Sciatic nerve (tissue), 2 donors: ENCODE data around the gene LMAN2. TPM values are rescaled to one million over a fixed set of nuclear protein-coding genes. Genes with fewer than 3 reads are reported as not detected.
"Not testable (repeated sequence)": the region's sequence is repeated elsewhere in the genome, so short reads cannot be mapped to it uniquely, and the experiment has no call there.

Experiments
- ATAC-seq: fragments of 200-7000 bp; cut with Tn5 transposase; one replicate; pipeline ENCODE4 v1.9.1; 2020; ENCODE audit warnings: mild to moderate bottlenecking, moderate library complexity
- DNase-seq: peaks from one replicate; pipeline ENCODE4 v3.0.0-alpha.2; 2020; ENCODE audit warnings: low spot score
- intact Hi-C: fragments of 100-400 bp; cut with DNase I; formaldehyde crosslinking; loops from one replicate; pipeline ENCODE4 v1.14.2; 2022
- total RNA-seq: library from RNA; stranded (reverse); fragmentation: NEBNext Ultra II Directional; extraction: Animal tissue kit (Norgen Biotek cat#: 25700); gene quantifications from one replicate; pipeline ENCODE4 v1.2.1, GENCODE V29; 2021
- donor health status: DM: no; HTN: no; CAD: no.
- donor health status: DM: no; HTN: no; CAD: no.

The LMAN2 gene
- total RNA-seq, 1 donor from 2014 or later, result 70.0 TPM

DNA sequence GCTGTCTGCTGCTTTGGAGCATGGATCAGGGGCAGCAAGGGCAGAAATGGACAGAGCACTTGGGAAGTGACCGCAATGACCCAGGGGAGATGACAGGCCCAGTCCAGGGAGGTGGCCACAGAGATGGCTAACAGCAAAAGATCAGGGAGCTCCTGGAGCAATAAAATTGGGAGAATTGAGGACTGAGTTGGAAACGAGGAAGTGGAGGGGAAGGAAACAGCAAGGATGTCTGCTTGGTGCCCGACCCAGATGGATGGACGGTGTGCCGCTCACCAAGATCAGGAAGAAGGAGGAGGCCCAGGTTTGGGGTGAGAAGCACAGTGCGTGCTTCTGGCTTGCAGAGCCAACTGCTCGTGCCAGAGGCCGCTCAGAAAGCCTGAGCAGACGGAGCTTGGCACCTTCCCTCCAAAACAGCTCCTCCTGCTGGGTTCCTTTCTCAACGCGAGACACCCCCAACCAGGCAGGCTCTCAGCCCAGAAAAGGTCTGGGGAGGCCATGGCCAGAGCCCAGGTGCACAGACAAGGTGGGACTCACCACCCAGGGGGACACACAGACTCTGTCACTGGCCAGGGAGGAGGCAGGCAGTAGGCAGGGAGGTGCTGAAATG lies 31.1 kb upstream of the LMAN2 start:
- DNase-seq, result no peak
- ATAC-seq, result no peak
- intact Hi-C loops, result no loop called here

DNA sequence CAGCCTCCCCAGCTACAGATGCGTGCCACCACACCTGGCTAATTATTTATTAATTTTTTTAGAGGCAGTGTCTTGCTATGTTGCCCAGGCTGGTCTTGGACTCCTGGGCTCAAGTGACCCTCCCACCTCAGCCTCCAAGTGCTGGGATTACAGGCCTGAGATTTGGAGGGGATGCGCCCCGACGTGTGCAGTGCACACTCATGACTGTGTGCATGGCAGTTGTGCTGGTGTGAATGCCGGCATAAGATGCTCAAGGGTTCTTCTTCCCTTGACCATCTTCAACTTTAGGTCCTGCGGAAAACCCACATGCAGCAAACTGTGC lies 29.3 kb upstream of the LMAN2 start:
- intact Hi-C loops, result no loop called here
- ATAC-seq (no peak), DNase-seq (no peak)

DNA sequence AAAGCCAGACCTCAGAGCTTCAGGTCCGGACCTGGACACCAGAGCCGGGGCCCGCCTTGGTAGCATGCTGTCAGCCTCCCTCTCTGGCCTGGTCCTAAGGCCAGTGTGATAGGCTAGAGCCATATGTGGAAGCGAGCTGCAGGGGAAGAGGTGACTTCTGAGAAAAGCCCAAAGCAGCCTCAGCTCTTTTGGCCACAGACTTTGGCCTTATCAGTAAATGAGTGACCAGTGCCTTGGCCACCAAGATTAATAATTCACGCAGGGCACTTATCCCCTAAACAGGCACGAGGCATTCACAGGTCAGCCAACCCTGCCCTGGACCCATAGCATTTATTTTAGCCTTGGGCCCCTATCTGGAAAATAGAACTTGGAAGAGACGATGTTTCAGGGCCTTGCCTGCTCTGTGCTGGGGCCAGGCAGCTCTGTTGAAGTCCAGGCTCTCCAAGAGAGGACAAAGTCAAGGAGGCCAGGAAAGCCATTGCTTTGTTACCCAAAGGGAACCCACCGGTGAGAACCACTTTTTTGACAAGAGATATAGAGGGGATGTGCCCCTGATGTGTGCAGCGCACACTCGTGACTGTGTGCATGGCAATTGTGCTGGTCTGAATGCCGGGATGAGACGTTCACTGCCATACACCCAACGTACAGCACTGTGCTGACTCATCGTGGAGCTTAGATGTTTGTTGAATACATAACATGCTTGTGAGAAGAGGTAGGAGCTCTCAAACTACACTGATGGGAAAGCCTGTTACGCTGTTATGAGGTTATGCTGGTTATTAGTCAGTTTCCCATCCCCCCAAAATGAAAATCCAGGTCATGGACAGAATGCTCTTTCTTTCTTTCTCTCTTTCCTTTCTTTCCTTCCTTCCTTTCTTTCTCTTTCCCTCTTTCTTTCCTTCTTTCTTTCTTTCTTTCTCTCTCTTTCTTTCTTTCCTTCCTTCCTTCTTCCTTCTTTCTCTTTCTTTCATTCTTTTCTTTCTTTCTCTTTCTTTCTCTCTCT lies 27.7 kb upstream of the LMAN2 start:
- intact Hi-C loops, result no loop called here
- no peak for DNase-seq
- no peak for ATAC-seq

DNA sequence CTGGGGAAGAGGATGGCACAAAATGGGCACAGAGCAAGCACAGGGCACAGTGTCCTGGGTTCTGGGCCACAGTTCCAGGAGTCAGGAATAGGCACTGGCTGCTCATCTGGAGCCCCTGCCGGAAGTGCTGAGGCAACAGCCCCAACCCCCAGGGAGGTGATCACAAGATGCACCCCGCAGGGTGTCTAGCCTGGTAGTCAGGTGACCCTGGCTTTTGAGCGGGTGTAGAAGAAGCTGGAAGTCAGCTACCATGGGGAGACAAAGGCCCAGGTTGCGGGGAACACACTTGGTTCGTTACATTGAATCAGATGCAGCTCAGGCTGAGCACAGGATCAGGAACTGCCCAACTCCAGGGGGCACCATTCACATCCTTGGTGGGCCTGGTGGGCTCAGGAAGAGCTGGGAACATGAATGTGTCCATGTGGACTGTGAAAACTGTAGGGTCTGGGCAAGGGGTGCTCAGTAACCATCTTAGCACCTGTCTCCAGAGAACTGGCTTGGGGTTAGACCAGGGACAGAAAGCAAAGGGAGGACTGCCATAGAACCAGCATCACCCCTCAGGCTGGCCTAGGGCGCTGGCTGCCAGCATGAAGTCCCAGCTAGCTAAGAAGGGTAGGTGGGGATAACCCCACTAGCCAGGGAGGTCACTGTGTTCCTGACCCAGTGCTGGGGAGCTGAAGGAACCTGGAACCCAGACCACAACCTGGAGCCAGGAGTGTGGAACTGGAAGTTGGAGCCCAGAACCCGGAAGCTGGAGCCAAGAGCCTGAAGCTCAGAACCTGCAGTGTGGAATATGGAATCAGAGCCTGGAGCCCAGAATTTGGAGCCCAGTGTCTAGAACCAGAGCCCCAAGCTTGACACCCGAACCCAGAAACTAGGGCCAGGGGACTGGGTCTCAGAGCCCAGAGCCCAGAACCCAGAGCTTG lies 26.6 kb upstream of the LMAN2 start:
- DNase-seq, result no peak
- no peak for ATAC-seq
- intact Hi-C loops, result no loop called here

DNA sequence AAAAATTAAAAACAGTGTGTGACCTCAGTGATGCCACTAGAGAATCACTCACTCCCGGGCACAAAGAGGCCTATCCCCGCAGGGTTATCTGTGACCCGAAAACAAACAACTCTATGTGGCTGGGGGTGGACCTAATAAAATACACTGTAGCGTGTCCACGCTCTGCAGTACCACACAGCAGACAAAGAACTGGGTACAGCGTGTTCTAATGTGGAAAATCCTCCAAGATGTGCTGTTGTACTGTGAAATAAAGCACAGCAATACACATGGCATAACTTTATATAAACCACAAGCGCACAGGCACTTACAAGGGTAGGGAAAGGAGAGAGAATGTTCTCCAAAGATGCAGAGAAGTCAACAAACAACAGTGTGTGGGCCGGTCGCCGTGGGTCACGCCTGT lies 24.6 kb upstream of the LMAN2 start:
- intact Hi-C loops, result no loop called here
- no peak for DNase-seq
- peak; percentile 33 for ATAC-seq

DNA sequence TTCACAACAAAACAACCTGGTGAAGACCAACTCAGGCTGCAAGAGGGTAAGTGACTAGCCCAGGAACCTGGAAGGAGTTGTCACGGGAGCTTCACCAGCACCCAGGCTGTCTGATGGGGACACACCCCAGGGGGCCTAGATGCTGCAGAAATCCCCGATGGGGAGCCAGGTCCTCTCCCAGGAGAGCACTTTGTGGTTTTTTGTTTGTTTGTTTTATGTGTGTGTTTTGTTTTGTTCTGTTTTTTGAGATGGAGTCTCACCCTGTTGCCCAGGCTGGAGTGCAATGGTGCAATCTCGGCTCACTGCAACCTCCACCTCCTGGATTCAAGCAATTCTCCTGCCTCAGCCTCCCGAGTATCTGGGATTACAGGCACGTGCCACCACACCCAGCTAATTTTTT lies 24.0 kb upstream of the LMAN2 start:
- ATAC-seq, intact Hi-C loops: not testable (repeated sequence)

DNA sequence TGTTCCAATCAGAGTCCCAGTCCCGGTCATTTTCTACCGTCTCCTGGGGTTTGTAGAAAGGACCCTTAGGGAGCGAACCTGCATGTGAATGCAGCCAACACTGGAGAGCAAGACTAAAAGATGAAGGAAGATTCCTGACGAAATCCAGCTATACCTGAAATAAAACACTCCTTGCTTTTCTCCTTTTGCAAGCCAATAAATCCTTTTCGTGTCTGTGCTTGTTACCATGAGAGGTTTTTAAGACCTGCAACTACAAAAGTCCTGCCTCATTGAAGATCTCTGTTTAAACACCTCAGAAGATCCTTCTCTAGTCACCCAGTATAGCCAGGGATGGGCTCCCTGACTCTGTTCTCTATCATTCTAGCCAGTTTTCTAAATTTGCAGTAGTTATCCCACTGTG lies 22.7 kb upstream of the LMAN2 start:
- DNase-seq, result no peak
- no peak for ATAC-seq

More for the DNA sequence above, 24.0 kb upstream of the LMAN2 start:
- not testable (repeated sequence) for DNase-seq

DNA sequence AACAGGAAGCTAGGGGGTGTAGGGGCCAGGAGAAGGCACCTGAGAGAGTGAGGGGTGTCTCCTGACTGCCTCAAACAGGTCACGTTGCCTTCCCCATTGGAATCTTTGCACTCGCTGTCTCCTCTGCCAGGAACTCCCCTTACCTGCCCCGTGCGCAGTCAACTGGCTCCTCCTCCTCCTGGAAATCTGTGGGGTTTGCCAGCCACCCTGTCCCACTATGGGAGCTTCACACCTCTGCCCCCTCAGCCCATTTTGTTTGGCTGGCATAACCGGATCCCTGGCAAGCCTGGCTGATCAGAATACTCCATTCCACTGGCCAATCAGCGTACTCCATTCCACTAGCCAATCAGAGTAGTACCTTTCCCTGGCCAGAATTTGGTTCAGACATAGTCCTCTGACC lies 22.3 kb upstream of the LMAN2 start:
- intact Hi-C loops, result no loop called here
- DNase-seq, result no peak

More for the DNA sequence above, 22.7 kb upstream of the LMAN2 start:
- intact Hi-C loops, result no loop called here

DNA sequence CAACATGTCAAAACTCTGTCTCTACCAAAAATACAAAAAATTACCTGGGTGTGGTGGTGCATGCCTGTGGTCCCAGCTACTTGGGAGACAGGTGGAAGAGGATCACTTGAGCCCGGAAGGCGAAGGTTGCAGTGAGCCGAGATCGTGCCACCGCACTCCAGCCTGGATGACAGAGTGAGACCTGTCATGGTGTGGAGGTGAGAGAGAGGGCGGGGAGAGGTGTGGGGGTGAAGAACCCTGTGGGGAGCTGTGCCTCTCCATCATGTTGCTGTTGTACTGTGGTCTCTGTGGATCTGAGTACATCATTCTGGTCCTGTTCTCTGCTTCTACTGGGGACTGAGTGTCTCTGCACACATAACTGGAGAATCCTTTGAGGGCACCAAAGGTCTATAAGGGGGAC lies 21.4 kb upstream of the LMAN2 start:
- ATAC-seq (no peak), DNase-seq (no peak)
- intact Hi-C loops, result no loop called here

More for the DNA sequence above, 22.3 kb upstream of the LMAN2 start:
- no peak for ATAC-seq

DNA sequence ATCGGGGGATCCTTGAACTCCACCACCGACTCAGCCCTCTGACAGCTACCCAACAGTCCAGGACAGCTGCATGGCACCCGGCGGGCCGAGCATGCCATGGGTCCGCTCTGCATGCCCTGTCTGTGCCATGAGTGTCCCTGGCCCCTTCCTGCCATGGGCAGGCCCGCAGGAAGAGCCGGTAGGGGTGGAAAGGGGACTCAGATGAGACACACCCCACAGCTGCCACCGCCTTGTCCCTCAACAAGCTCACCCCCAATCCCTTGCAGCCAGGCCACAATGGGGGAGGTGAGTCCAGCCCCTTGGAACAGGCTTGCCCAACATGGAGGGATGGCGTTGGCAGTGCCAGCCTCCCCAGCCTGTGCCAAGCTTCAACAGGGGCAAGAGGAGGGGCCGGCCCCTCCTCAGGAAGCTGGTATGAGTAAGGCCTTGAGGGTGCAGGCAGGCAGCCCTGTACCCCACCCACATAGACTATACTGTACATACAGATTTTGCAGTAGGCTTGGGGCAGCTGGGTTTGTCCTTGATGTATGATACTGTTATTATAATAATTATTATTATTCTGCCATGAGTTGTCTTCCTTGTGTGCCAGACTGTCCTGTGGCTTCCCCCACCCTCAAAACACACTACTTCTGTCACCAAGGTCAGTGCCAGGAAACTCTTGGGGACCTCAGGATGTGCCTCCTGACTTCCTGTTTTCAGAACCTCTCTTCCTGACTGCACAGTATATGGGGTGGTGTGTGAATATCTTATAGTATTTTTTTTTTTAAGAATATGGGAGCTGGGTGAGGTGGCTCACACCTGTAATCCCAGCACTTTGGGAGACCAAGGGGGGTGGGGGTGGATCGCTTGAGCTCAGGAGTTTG lies 20.8 kb upstream of the LMAN2 start:
- DNase-seq (no peak), ATAC-seq (no peak)
- intact Hi-C loops, result no loop called here

DNA sequence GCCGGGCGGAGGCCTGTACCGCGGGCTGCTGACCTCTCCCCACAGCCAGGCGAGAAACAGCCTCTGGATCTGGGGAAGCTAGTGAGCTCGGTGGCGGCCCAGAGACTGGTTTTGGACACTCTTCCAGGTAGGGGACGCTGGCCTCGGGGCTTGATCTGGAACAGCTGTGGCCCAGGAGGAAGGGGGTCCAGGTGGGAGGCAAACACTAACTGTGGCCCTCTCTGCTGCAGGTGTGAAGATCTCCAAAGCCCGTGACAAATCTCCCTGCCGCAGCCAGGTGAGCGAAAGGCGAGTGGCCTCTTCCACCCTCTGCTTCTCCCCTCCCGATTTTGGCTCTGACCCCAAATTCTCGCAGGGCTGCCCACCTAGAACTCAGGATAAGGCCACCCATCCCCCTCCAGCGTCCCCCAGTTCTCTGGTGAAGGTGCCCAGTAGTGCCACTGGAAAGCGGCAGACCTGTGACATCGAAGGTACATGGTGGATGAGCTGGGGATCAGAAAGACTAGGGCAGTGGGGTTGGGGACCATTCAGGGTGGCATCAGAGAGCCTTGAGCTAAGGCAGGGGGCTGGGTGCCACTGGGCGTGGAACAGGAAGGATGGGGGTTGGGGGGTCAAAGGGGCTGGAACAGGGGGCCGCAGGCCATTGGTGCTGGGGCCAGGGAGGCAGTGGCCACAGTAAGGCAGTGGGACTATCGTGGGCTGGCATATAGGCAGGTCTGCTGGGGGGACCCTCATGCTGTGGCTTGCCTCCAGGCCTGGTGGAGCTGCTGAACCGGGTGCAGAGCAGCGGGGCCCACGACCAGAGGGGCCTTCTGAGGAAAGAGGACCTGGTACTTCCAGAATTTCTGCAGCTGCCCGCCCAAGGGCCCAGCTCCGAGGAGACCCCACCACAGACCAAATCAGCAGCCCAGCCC lies 19.9 kb upstream of the LMAN2 start:
- intact Hi-C loops, result no loop called here
- ATAC-seq (no peak), DNase-seq (no peak)

DNA sequence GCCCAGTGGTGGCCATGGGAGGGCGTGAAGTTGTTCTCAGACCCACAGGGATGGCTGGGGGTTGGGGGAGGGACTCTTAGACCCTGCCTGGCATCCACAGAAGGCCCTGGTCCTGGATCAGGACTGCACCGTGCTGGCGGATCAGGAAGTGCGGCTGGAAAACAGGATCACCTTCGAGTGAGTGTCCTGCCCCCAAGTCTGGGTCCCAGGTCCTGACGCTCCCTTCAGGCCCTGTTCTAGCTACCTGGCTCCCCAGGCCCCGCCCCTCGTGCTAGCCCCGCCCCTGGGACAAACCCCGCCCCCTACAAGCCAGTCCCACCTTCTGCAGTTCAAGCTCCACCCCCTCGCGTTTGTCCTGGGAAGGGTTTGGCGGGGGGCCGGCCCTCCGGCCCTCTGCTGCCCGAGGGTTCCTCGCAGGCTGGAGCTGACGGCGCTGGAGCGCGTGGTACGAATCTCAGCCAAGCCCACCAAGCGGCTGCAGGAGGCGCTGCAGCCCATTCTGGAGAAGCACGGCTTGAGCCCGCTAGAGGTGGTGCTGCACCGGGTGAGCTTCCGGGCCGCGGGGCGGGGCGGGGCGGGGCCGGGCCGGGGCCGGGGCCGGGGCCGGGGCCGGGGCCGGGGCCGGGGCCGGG lies 19.1 kb upstream of the LMAN2 start:
- ATAC-seq, result peak; percentile 72
- intact Hi-C loops, result no loop called here
- DNase-seq, result peak; percentile 82

DNA sequence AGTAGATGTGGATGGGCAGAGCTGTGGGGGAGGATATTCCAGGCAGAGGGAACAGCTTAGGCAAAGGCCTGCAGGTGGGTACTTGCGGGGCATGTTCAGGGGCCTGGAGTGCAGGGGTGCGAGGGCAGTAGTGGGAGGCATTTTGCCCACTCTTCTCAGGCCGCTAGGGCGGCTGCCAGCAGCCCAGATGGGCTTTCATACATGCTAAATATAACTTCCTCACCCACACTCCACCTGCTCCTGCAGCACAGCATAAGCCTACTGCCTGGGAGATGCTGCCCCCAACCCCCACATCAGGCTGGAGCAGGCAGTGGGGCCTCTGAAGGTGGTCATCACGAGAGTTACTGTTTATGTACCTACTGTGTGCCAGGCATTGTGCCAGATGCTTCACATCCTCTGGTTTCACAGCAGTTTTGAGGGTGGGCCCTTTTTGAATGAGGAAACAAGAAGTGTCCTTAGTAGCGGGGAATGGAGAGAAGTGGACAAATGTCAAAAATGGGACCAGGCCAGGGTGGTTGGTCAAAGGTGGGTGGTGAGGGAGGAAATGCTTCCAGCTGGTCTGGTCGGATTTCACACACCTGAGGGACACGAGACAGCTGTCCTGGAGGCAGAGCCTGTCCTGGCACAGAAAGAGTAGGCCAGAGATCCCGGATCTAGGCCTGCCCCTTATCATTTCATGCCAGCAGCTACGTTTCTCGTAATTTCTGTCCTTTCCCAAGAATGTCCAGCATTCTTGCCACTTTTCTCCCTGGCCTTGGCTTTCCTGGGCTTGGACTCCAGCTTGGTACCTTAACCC lies 18.4 kb upstream of the LMAN2 start:
- intact Hi-C loops, result no loop called here
- DNase-seq, result no peak
- no peak for ATAC-seq

DNA sequence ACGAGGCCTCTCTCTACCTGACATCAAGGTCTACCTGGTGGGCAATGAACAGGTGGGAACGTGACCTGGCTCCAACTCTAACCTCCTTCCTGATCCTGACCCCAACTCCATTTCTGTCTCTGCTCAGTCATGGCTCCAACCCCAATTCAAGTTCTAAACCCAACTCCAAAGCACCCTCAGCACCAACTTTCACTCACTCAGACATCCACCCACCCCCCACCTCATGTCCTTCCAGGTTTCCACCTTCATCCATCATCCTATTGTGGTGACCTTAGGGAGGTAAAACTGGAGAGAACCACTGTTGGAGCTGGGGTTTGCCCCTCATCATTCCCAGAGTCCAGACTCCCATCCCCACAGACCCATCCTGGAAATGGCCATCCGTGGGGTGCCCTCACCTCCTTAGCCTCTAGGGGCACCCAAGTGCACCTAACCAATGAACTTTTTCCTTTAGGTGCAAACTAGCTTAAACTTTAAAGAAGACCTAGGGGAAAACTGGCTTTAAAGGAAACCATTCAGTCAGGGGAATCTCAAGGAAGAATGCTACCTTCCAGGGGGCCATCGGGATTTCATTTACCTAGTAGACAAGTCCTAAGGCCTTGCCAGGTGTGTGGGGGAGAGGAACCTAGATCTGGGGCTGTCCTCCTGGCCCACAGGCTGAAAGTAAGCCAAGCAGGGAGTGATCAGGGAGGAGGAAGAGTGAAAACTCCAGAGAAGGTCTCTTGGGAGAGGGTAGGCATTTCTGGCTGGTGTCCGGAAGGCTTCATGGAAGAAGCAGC lies 17.6 kb upstream of the LMAN2 start:
- intact Hi-C loops, result no loop called here
- DNase-seq, result no peak
- ATAC-seq, result no peak

DNA sequence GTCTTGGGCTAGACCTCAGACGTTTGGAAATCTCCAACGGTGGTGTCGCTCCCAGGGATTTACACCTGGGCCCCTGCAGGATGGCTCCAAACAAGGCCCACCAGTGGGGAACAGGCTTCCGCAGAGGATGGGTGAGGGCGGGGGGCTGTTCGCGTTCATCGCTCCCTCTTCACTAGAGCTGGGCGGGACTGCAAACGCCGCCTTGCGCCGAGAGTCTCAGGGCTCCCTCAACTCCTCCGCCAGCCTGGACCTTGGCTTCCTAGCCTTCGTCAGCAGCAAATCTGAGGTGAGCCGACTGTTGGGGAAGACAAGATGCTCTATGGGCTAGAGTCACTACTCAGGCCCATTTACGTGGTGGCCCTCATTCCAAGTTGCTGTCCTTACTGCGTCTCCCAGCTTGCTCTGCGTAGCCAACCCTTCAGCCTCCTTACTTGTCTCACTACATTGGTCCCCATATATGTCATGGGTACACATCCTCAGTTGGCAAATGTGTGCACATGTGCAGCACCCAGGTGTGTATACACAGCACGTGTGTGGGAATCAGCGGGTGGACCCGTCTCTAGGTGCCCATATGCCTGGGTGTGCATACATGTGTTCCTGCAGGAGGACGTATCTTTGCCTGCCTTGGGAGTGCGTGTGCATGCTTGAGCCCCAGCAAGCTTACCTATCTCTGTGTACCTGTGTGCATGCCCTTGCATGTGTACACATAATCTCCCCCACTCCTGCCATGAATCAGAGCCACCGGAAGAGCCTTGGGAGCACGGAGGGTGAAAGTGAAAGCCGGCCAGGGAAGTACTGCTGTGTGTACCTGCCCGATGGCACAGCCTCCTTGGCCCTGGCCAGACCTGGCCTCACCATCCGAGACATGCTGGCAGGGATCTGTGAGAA lies 16.8 kb upstream of the LMAN2 start:
- DNase-seq (no peak), ATAC-seq (no peak)
- intact Hi-C loops, result no loop called here
